Osteoblast (primary cell): Measurements from ENCODE around the gene ANKRD28. TPM values are rescaled to one million over a fixed set of nuclear protein-coding genes. Genes with fewer than 3 reads are reported as not detected.

Source experiments
- DNase-seq: peaks from one replicate; pipeline ENCODE4 v3.0.0; 2011; ENCODE audit warnings: low spot score, mixed read lengths; ENCODE audit not compliant: insufficient read length; ENCODE audit errors: missing footprints
- H2AFZ ChIP-seq: 2 replicates; pipeline ENCODE4 v1.6.0; 2011; ENCODE audit warnings: mild to moderate bottlenecking, low read length
- H3K27ac ChIP-seq: 2 replicates; pipeline ENCODE4 v1.5.1; 2011; ENCODE audit warnings: mild to moderate bottlenecking, low read depth, low read length, moderate library complexity
- H3K27me3 ChIP-seq: 2 replicates; pipeline ENCODE4 v1.6.0; 2012; ENCODE audit warnings: mild to moderate bottlenecking, control low read depth, inconsistent platforms, low read length, moderate library complexity; ENCODE audit not compliant: insufficient read depth
- H3K36me3 ChIP-seq: 2 replicates; pipeline ENCODE4 v1.5.1; 2011; ENCODE audit warnings: mild to moderate bottlenecking, low read length, control low read depth, moderate library complexity; ENCODE audit not compliant: insufficient read depth
- H3K4me1 ChIP-seq: 2 replicates; pipeline ENCODE4 v1.5.1; 2011; ENCODE audit warnings: mild to moderate bottlenecking, low read length, control low read depth, moderate library complexity; ENCODE audit not compliant: insufficient read depth
- H3K4me2 ChIP-seq: 2 replicates; pipeline ENCODE4 v1.6.0; 2011; ENCODE audit warnings: mild to moderate bottlenecking, low read length; ENCODE audit not compliant: insufficient read depth
- H3K4me3 ChIP-seq: fragments of 200-600 bp; sonication (generic); 3 replicates; pipeline ENCODE4 v1.5.1; 2012; ENCODE audit warnings: mild to moderate bottlenecking, low read length, inconsistent platforms; ENCODE audit not compliant: insufficient read depth
- H3K79me2 ChIP-seq: 2 replicates; pipeline ENCODE4 v1.6.0; 2012; ENCODE audit warnings: mild to moderate bottlenecking, low read length, control low read depth, inconsistent platforms; ENCODE audit not compliant: insufficient read depth
- H3K9me3 ChIP-seq: 2 replicates; pipeline ENCODE4 v1.5.1; 2011; ENCODE audit warnings: low read depth, low read length, control low read depth
- H4K20me1 ChIP-seq: 2 replicates; pipeline ENCODE4 v1.6.0; 2012; ENCODE audit warnings: mild to moderate bottlenecking, low read length, control low read depth; ENCODE audit not compliant: insufficient read depth
- total RNA-seq: library from RNA; depleted of rRNA; stranded (reverse); fragments of >200 nt; gene quantifications from 2 replicates; pipeline ENCODE4 v1.2.3, GENCODE V29; 2012
- TF ChIP-seq, protein P1 (sequence below): IDR thresholded peaks from 2 replicates; pipeline ENCODE4 v1.5.1; 2011; ENCODE audit warnings: mild to moderate bottlenecking, low read depth, low read length, moderate library complexity; ENCODE audit errors: extremely low read depth

Gene ANKRD28
- total RNA-seq, 1 donor: 223 TPM

- peak overlapping the region; percentile 13 for H3K27ac ChIP-seq
These were observed 14.4 kb upstream of the ANKRD28 start for GRCh38 chr3:15812183-15812582.

DNA sequence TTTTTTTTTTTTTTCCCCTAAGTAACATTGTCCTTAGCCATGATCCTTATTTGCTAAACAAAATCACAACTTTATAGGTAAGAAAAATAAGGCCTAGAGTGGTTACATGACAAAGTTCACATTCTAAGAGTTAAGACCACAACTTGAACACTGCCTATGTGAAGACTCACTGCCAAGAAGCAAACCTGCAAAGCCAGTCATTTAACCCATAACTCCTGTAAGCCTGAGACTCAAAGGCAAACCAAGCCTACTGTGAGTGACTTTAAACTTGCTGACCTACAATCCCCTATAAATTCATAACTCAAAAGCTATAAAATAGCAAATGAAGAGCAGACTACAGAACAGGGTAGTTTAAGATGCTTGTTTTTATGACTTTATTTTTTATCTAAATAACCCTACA, 12.9 kb upstream of the ANKRD28 start:
- DNase-seq: no peak
- no peak overlapping the region for H3K4me3 ChIP-seq
- peaks cover 49% of the 10 kb centered on the region for H3K79me2 ChIP-seq
- H2AFZ ChIP-seq: no peak overlapping the region
- no peaks in the 10 kb centered on the region for H4K20me1 ChIP-seq
- no peaks in the 10 kb centered on the region for H3K9me3 ChIP-seq
- no peaks in the 10 kb centered on the region for H3K36me3 ChIP-seq
- no peaks in the 10 kb centered on the region for H3K27me3 ChIP-seq
- no peak overlapping the region for H3K27ac ChIP-seq
- peaks cover 5% of the 10 kb centered on the region for H3K4me1 ChIP-seq
- H3K4me2 ChIP-seq: no peak overlapping the region
- TF ChIP-seq, protein P1, sequence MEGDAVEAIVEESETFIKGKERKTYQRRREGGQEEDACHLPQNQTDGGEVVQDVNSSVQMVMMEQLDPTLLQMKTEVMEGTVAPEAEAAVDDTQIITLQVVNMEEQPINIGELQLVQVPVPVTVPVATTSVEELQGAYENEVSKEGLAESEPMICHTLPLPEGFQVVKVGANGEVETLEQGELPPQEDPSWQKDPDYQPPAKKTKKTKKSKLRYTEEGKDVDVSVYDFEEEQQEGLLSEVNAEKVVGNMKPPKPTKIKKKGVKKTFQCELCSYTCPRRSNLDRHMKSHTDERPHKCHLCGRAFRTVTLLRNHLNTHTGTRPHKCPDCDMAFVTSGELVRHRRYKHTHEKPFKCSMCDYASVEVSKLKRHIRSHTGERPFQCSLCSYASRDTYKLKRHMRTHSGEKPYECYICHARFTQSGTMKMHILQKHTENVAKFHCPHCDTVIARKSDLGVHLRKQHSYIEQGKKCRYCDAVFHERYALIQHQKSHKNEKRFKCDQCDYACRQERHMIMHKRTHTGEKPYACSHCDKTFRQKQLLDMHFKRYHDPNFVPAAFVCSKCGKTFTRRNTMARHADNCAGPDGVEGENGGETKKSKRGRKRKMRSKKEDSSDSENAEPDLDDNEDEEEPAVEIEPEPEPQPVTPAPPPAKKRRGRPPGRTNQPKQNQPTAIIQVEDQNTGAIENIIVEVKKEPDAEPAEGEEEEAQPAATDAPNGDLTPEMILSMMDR: no peak

More at GRCh38 chr3:15812183-15812582, 14.4 kb upstream of the ANKRD28 start:
- Histone ChIP-seq H2AFZ (no peak overlapping the region), H3K9me3 (no peaks in the 10 kb centered on the region), H4K20me1 (no peaks in the 10 kb centered on the region), H3K27me3 (no peaks in the 10 kb centered on the region), H3K4me1 (peaks cover 6% of the 10 kb centered on the region), H3K36me3 (no peaks in the 10 kb centered on the region), H3K4me2 (no peak overlapping the region), H3K4me3 (no peak overlapping the region), H3K79me2 (peaks cover 53% of the 10 kb centered on the region)
- DNase-seq: no peak
- TF ChIP-seq, protein P1: peak; percentile 49

GRCh38 chr3:15809313-15809712, 11.5 kb upstream of the ANKRD28 start:
- H3K36me3 ChIP-seq: no peaks in the 10 kb centered on the region
- H3K4me3 ChIP-seq: no peak overlapping the region
- peaks cover 48% of the 10 kb centered on the region for H3K79me2 ChIP-seq
- no peak overlapping the region for H2AFZ ChIP-seq
- H3K9me3 ChIP-seq: no peaks in the 10 kb centered on the region
- TF ChIP-seq, protein P1: no peak
- no peak overlapping the region for H3K4me2 ChIP-seq
- no peak for DNase-seq
- H4K20me1 ChIP-seq: no peaks in the 10 kb centered on the region
- peaks cover 16% of the 10 kb centered on the region for H3K4me1 ChIP-seq
- H3K27ac ChIP-seq: no peak overlapping the region
- H3K27me3 ChIP-seq: no peaks in the 10 kb centered on the region

GRCh38 chr3:15808679-15809310, 11.0 kb upstream of the ANKRD28 start:
- H3K27ac ChIP-seq: no peak overlapping the region
- H3K79me2 ChIP-seq: peaks cover 48% of the 10 kb centered on the region
- no peaks in the 10 kb centered on the region for H3K9me3 ChIP-seq
- no peaks in the 10 kb centered on the region for H3K27me3 ChIP-seq
- H4K20me1 ChIP-seq: no peaks in the 10 kb centered on the region
- no peak overlapping the region for H2AFZ ChIP-seq
- DNase-seq: no peak
- H3K4me1 ChIP-seq: peaks cover 16% of the 10 kb centered on the region
- no peak overlapping the region for H3K4me2 ChIP-seq
- H3K36me3 ChIP-seq: no peaks in the 10 kb centered on the region
- TF ChIP-seq, protein P1: no peak
- no peak overlapping the region for H3K4me3 ChIP-seq
